Measurements from ENCODE around the gene CDK19.

DNA sequence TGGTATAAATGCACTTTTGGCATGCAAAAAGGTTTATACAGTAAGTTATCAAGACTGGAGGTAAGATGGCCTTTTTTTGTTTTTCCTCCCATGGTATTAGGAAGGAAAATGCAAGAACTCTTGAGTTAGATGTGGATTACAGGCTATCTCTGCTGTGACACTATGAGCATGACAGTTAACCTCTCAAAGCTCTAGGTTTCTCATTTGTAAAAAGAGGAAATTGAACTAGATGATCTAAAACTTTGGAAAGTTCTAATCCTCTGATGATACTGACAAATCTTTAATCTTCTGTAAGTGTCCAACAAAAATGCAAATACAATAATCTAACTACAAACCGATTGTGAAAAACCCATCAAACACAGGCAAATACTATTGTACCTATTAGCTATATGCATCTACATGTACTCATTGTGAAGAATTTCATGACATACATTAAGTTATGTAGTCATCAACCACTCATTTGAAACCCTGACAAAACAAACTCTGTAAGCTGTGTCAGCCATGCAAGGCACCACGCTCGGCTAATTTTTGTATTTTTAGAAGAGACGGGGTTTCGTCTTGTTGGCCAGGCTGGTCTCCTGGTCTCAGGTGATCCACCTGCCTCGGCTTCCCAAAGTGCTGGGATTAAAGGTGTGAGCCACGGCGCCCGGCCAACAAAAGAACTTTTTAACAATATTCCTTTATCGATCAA is 4.2 kb downstream of the CDK19 start:
- TF ChIP-seq, protein P1, sequence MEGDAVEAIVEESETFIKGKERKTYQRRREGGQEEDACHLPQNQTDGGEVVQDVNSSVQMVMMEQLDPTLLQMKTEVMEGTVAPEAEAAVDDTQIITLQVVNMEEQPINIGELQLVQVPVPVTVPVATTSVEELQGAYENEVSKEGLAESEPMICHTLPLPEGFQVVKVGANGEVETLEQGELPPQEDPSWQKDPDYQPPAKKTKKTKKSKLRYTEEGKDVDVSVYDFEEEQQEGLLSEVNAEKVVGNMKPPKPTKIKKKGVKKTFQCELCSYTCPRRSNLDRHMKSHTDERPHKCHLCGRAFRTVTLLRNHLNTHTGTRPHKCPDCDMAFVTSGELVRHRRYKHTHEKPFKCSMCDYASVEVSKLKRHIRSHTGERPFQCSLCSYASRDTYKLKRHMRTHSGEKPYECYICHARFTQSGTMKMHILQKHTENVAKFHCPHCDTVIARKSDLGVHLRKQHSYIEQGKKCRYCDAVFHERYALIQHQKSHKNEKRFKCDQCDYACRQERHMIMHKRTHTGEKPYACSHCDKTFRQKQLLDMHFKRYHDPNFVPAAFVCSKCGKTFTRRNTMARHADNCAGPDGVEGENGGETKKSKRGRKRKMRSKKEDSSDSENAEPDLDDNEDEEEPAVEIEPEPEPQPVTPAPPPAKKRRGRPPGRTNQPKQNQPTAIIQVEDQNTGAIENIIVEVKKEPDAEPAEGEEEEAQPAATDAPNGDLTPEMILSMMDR (conservative IDR thresholded peaks at IDR 0.05 in 1 of 2, IDR thresholded peaks at IDR 0.05 in 1 of 2; ENCODE audit: low read depth in 1 of 2, low read length in 2 of 2) = no peak
- TF ChIP-seq EZH2 (IDR thresholded peaks at IDR 0.05; ENCODE audit: low read length, missing control alignments) = no peak
